Hematopoietic multipotent progenitor cell (in vitro differentiated cells): ENCODE results near the gene CRACR2B. TPM values are rescaled to one million over a fixed set of nuclear protein-coding genes. Genes with fewer than 3 reads are reported as not detected.

Source experiments
- small RNA-seq: library from RNA; depleted of rRNA; stranded (forward); fragments of <200 nt; gene quantifications from one replicate; pipeline ENCODE3, GENCODE V24; 2012
- total RNA-seq: library from RNA; depleted of rRNA; stranded (reverse); fragments of >200 nt; gene quantifications from one replicate; pipeline ENCODE4 v1.2.3, GENCODE V29; 2012

The CRACR2B gene
- total RNA-seq, 1 donor, result 3.8 TPM

Small RNAs within 50 kb of the gene (small RNA-seq; reads per million reads assigned to genes)
- gene SNORA52, result not detected

Other genes with a start within 250 kb of the CRACR2B start
- 62.5 TPM for gene IRF7, start 212.0 kb upstream of the CRACR2B start, total RNA-seq
- gene CDHR5, start 203.0 kb upstream of the CRACR2B start, total RNA-seq, result not detected
- gene SCT, start 200.7 kb upstream of the CRACR2B start, total RNA-seq, result not detected
- 0.27 TPM for gene DRD4, start 190.7 kb upstream of the CRACR2B start, total RNA-seq
- 80.8 TPM for gene DEAF1, start 132.7 kb upstream of the CRACR2B start, total RNA-seq
- 25.6 TPM for gene TMEM80, start 132.1 kb upstream of the CRACR2B start, total RNA-seq
- 5.7 TPM for gene EPS8L2, start 121.7 kb upstream of the CRACR2B start, total RNA-seq
- 401 TPM for gene TALDO1, start 80.5 kb upstream of the CRACR2B start, total RNA-seq
- 41.7 TPM for gene GATD1, start 50.4 kb upstream of the CRACR2B start, total RNA-seq
- gene CEND1, start 37.8 kb upstream of the CRACR2B start, total RNA-seq, result not detected
- 12.1 TPM for gene SLC25A22, start 29.6 kb upstream of the CRACR2B start, total RNA-seq
- gene PIDD1, start 22.7 kb upstream of the CRACR2B start, total RNA-seq, result 11.3 TPM
- 2,675 TPM for gene RPLP2, start 18.0 kb upstream of the CRACR2B start, total RNA-seq
- gene PNPLA2, start 9.0 kb upstream of the CRACR2B start, total RNA-seq, result 107 TPM
- gene CD151, start 5.0 kb downstream of the CRACR2B start, total RNA-seq, result 145 TPM
- 41.5 TPM for gene POLR2L, start 14.6 kb downstream of the CRACR2B start, total RNA-seq
- 48.2 TPM for gene TSPAN4, start 14.9 kb downstream of the CRACR2B start, total RNA-seq
- gene CHID1, start 82.9 kb downstream of the CRACR2B start, total RNA-seq, result 36.1 TPM
- gene AP2A2, start 98.0 kb downstream of the CRACR2B start, total RNA-seq, result 68.7 TPM
- under 0.01 TPM for gene MUC6, start 208.8 kb downstream of the CRACR2B start, total RNA-seq
- gene MUC2, start 247.0 kb downstream of the CRACR2B start, total RNA-seq, result not detected